Fibroblast of lung (primary cell): ENCODE data around the gene SLC25A34. TPM values are rescaled to one million over a fixed set of nuclear protein-coding genes. Genes with fewer than 3 reads are reported as not detected.

Experiments used
- DNase-seq, 2 donors: peaks; one replicate each; pipeline versions ENCODE4 v3.0.0 to v3.0.0-alpha.2; 2010; ENCODE audit warnings: low read depth in 2 of 2
- H2AFZ ChIP-seq: 2 replicates; pipeline ENCODE4 v1.5.1; 2012; ENCODE audit warnings: low read length, control low read depth, inconsistent platforms
- H3K27ac ChIP-seq: 2 replicates; pipeline ENCODE4 v1.5.1; 2011; ENCODE audit warnings: low read length, control low read depth; ENCODE audit not compliant: insufficient read depth
- H3K27me3 ChIP-seq: 2 replicates; pipeline ENCODE4 v1.5.1; 2011; ENCODE audit warnings: mild to moderate bottlenecking, low read length; ENCODE audit not compliant: control insufficient read depth, insufficient read depth
- H3K36me3 ChIP-seq: 2 replicates; pipeline ENCODE4 v1.5.1; 2011; ENCODE audit warnings: low read length; ENCODE audit not compliant: control insufficient read depth, insufficient read depth
- H3K4me1 ChIP-seq: 2 replicates; pipeline ENCODE4 v1.5.1; 2011; ENCODE audit warnings: low read length; ENCODE audit not compliant: control insufficient read depth, insufficient read depth; ENCODE audit errors: extremely low read depth
- H3K4me2 ChIP-seq: 2 replicates; pipeline ENCODE4 v1.5.1; 2011; ENCODE audit warnings: low read length, control low read depth; ENCODE audit not compliant: insufficient read depth; ENCODE audit errors: extremely low read depth
- H3K4me3 ChIP-seq, 4 experiments: fragments of 200-600 bp in 1 of 4; sonication (generic) in 1 of 4; replicated peaks in 1 of 4; 2 replicates each; pipeline ENCODE4 v1.5.1; 2011 to 2016; ENCODE audit warnings: low read length in 4 of 4, low read depth in 3 of 4, mild to moderate bottlenecking in 3 of 4, control low read depth in 2 of 4, inconsistent platforms in 1 of 4, mixed read lengths in 1 of 4; ENCODE audit not compliant: insufficient read depth in 1 of 4; ENCODE audit errors: control extremely low read depth in 1 of 4
- H3K79me2 ChIP-seq: 2 replicates; pipeline ENCODE4 v1.5.1; 2012; ENCODE audit warnings: mild to moderate bottlenecking, low read length, inconsistent platforms; ENCODE audit not compliant: control insufficient read depth, insufficient read depth
- H3K9ac ChIP-seq: 2 replicates; pipeline ENCODE4 v1.5.1; 2011; ENCODE audit warnings: mild to moderate bottlenecking, low read length, control low read depth; ENCODE audit not compliant: insufficient read depth
- H3K9me3 ChIP-seq: 2 replicates; pipeline ENCODE4 v1.5.1; 2012; ENCODE audit warnings: low read depth, low read length; ENCODE audit not compliant: control insufficient read depth, insufficient read depth
- H4K20me1 ChIP-seq: 2 replicates; pipeline ENCODE4 v1.5.1; 2011; ENCODE audit warnings: low read length; ENCODE audit not compliant: control insufficient read depth, insufficient read depth; ENCODE audit errors: extremely low read depth
- CTCF ChIP-seq, 2 donors: IDR thresholded peaks in 1 of 2; conservative IDR thresholded peaks in 1 of 2; 1 replicate in 1 of 2; 2 replicates in 1 of 2; pipeline ENCODE4 v1.5.1; 2011 to 2012; ENCODE audit warnings: low read length in 2 of 2, control low read depth in 1 of 2, inconsistent platforms in 1 of 2, low read depth in 1 of 2, mild to moderate bottlenecking in 1 of 2
- EZH2 ChIP-seq: IDR thresholded peaks from 2 replicates; pipeline ENCODE4 v1.5.1; 2012; ENCODE audit warnings: low read length, control low read depth, mild to moderate bottlenecking; ENCODE audit errors: missing control alignments
- polyA plus RNA-seq, 2 donors: library from polyadenylated mRNA; depleted of rRNA in 1 of 2; stranded (reverse) in 1 of 2; unstranded in 1 of 2; fragments of >200 nt; gene quantifications; 2 replicates each; pipeline ENCODE4 v1.2.1, GENCODE V29; 2011 to 2012; ENCODE audit warnings: missing spikeins in 1 of 2
- total RNA-seq: library from RNA; depleted of rRNA; stranded (reverse); fragments of >200 nt; gene quantifications from 2 replicates; pipeline ENCODE4 v1.2.1, GENCODE V29; 2014

The SLC25A34 gene
- total and polyA plus RNA-seq, 2 donors (not counting 1 experiment from before 2014, with no cell fraction given), result 0.35 to 0.83 TPM

- H3K27me3 ChIP-seq, result no peaks in the 10 kb centered on the region
- H3K4me1 ChIP-seq, result no peaks in the 10 kb centered on the region
- no peak overlapping the region for H3K9ac ChIP-seq
- no peaks in the 10 kb centered on the region for H3K9me3 ChIP-seq
- no peak overlapping the region for H2AFZ ChIP-seq
- H3K27ac ChIP-seq, result no peak overlapping the region
- no peak overlapping the region for H3K4me3 ChIP-seq
- no peak for TF ChIP-seq EZH2
- no peak for TF ChIP-seq CTCF (conservative IDR thresholded peaks at IDR 0.05 in 1 of 2, IDR thresholded peaks at IDR 0.05 in 1 of 2; ENCODE audit: low read depth in 1 of 2, low read length in 2 of 2)
- no peak overlapping the region for H3K4me2 ChIP-seq
- no peak for DNase-seq
- no peaks in the 10 kb centered on the region for H3K79me2 ChIP-seq
- H4K20me1 ChIP-seq, result no peaks in the 10 kb centered on the region
- H3K36me3 ChIP-seq, result peaks cover 31% of the 10 kb centered on the region
Measured at GRCh38 chr1:15735304-15736037, 587 bp upstream of the SLC25A34 start.

GRCh38 chr1:15736892-15737261 lies 819 bp downstream of the SLC25A34 start:
- H4K20me1 ChIP-seq, result no peaks in the 10 kb centered on the region
- H3K4me2 ChIP-seq, result no peak overlapping the region
- no peaks in the 10 kb centered on the region for H3K4me1 ChIP-seq
- H2AFZ ChIP-seq, result no peak overlapping the region
- peaks cover 23% of the 10 kb centered on the region for H3K36me3 ChIP-seq
- DNase-seq, result no peak
- H3K27me3 ChIP-seq, result no peaks in the 10 kb centered on the region
- TF ChIP-seq CTCF (conservative IDR thresholded peaks at IDR 0.05 in 1 of 2, IDR thresholded peaks at IDR 0.05 in 1 of 2; ENCODE audit: low read depth in 1 of 2, low read length in 2 of 2) (no peak), EZH2 (no peak)
- H3K9me3 ChIP-seq, result no peaks in the 10 kb centered on the region
- no peak overlapping the region for H3K9ac ChIP-seq
- no peaks in the 10 kb centered on the region for H3K79me2 ChIP-seq
- H3K4me3 ChIP-seq, result no peak overlapping the region
- no peak overlapping the region for H3K27ac ChIP-seq

GRCh38 chr1:15737324-15738319 lies 1.6 kb downstream of the SLC25A34 start:
- Histone ChIP-seq H2AFZ (no peak overlapping the region), H3K27ac (no peak overlapping the region), H3K4me3 (no peak overlapping the region), H3K9ac (no peak overlapping the region), H4K20me1 (no peaks in the 10 kb centered on the region), H3K27me3 (no peaks in the 10 kb centered on the region), H3K36me3 (peaks cover 17% of the 10 kb centered on the region), H3K79me2 (no peaks in the 10 kb centered on the region), H3K4me2 (no peak overlapping the region), H3K4me1 (no peaks in the 10 kb centered on the region), H3K9me3 (no peaks in the 10 kb centered on the region)
- no peak for TF ChIP-seq CTCF (conservative IDR thresholded peaks at IDR 0.05 in 1 of 2, IDR thresholded peaks at IDR 0.05 in 1 of 2; ENCODE audit: low read depth in 1 of 2, low read length in 2 of 2)
- DNase-seq, result no peak
